Right lobe of liver (tissue), 6 donors: Measurements from ENCODE around the gene FHL3. TPM values are rescaled to one million over a fixed set of nuclear protein-coding genes. Genes with fewer than 3 reads are reported as not detected.
"Not testable (repeated sequence)": the region's sequence is repeated elsewhere in the genome, so short reads cannot be mapped to it uniquely, and the experiment has no call there.

Source experiments
- ATAC-seq, 4 donors: fragments of 200-7000 bp; cut with Tn5 transposase; one replicate each; pipeline ENCODE4 v1.9.1; 2020; ENCODE audit warnings: mild to moderate bottlenecking in 4 of 4, moderate library complexity in 4 of 4
- DNase-seq, 3 donors: peaks; one replicate each; pipeline ENCODE4 v3.0.0-alpha.2; 2020
- H3K27ac ChIP-seq, 3 donors: fragments of 200-600 bp; one replicate each; pipeline ENCODE4 v1.8.0; 2022
- H3K27me3 ChIP-seq, 2 donors: fragments of 200-600 bp; one replicate each; pipeline ENCODE4 v1.8.0; 2022
- H3K36me3 ChIP-seq, 4 donors: fragments of 200-600 bp; sonication (generic) in 1 of 4; one replicate each; pipeline versions ENCODE4 v1.5.1 to v1.8.0; 2017 to 2022; ENCODE audit warnings: control low read depth in 1 of 4
- H3K4me1 ChIP-seq, 4 donors: fragments of 200-600 bp; sonication (generic) in 1 of 4; one replicate each; pipeline versions ENCODE4 v1.5.1 to v1.8.0; 2017 to 2022; ENCODE audit warnings: control low read depth in 1 of 4
- H3K4me3 ChIP-seq, 3 donors: fragments of 200-600 bp; one replicate each; pipeline ENCODE4 v1.8.0; 2022
- H3K9me3 ChIP-seq, 4 donors: fragments of 200-600 bp; sonication (generic) in 1 of 4; one replicate each; pipeline versions ENCODE4 v1.5.1 to v1.8.0; 2017 to 2022; ENCODE audit warnings: control low read depth in 1 of 4
- POLR2A ChIP-seq: fragments of 450-650 bp; IDR thresholded peaks from one replicate; pipeline ENCODE4 v1.6.1; 2017; ENCODE audit warnings: antibody characterized with exemption, mild to moderate bottlenecking
- WGBS: methylation state at CpG from one replicate; pipeline ENCODE4 v1.1.6; 2018; ENCODE audit warnings: low coverage, low lambda C conversion rate; ENCODE audit not compliant: insufficient coverage; ENCODE audit errors: missing lambda C conversion rate; 5-methylcytosine and 5-hydroxymethylcytosine counted together
- intact Hi-C, 2 donors: fragments of 100-400 bp; cut with DNase I; formaldehyde crosslinking; loops; one replicate each; pipeline versions ENCODE4 v1.11.2 to v1.14.1; 2022
- total RNA-seq, 6 experiments: library from RNA; depleted of rRNA in 2 of 6; stranded (reverse); fragments of >200 nt in 2 of 6; fragmentation: NEBNext Ultra II Directional in 3 of 6; extraction: Animal tissue kit (Norgen Biotek cat#: 25700) in 3 of 6; gene quantifications; one replicate each; pipeline versions ENCODE4 v1.1.0 to v1.2.4, GENCODE V29; 2016 to 2023
- TF ChIP-seq, protein P1 (sequence below), 4 donors: fragments of 200-600 bp in 3 of 4; fragments of 450-650 bp in 1 of 4; IDR thresholded peaks; one replicate each; pipeline versions ENCODE4 v1.5.1 to v1.8.0; 2016 to 2022; ENCODE audit warnings: antibody characterized with exemption in 4 of 4, mild to moderate bottlenecking in 2 of 4
- donor health status: DM: no; HTN: yes; CAD: no.
- donor health status: DM: no; HTN: no; CAD: no.
- donor health status: DM: no; HTN: no; CAD: no.
- donor health status: DM: no; HTN: yes; CAD: no.
- donor health status: DM: no; HTN: yes; CAD: no.

FHL3 gene
- total RNA-seq, 6 experiments from 2014 or later = 1.3 to 7.1 (median 4.4) TPM

DNA sequence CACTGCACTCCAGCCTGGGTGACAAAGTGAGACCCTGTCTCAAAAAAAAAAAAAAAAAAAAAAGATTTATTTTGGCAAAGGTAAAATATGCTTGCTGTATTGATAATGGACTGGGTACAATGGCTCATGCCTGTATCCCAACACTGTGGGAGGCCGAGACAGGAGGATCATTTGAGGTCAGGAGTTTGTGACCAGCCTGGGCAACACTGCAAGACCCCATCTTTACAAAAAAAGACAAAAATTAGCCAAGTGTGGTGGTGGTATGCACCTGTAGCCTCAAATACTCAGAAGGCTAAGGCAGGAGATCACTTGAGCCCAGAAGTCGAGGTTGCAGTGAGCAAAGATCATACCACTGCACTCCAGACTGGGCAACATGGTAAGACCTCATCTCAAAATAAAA is 21.8 kb downstream of the FHL3 start:
- peaks cover 0 to 10% (median 2%) of the 10 kb centered on the region in 4 donors for H3K4me1 ChIP-seq
- TF ChIP-seq POLR2A = no peak
- no peaks in the 10 kb centered on the region for H3K9me3 ChIP-seq
- ATAC-seq (no peak), DNase-seq (no peak)
- no peaks in the 10 kb centered on the region for H3K27me3 ChIP-seq
- intact Hi-C loops = no loop called here
- H3K4me3 ChIP-seq = no peak overlapping the region
- peaks cover 12 to 92% (median 48%) of the 10 kb centered on the region in 4 donors for H3K36me3 ChIP-seq
- no peak overlapping the region for H3K27ac ChIP-seq
- 91% methylated on average over 2 of the region's 2 CpGs for WGBS

DNA sequence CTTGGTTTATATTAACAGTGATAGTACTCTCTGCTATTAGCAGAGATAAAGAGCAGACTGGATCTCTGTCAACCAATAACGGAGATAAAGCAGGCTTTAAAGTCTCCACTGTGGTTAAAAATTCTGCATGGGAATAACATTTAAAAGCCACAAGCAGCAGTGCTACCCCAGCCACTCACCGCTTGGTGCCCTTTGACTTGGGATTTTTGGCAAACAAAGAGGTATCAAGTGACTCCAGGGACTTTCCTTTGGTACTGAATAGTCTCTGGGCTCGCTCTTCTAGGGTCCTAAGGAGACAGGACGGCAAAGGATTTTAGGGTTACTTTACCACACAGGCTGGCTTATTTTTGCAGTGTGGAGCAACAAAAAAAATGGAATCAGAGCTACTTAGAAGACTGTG is 26.8 kb downstream of the FHL3 start:
- Histone ChIP-seq H3K27me3 (no peaks in the 10 kb centered on the region), H3K36me3 (peaks cover 12 to 91% (median 48%) of the 10 kb centered on the region in 4 donors), H3K4me3 (no peak overlapping the region), H3K9me3 (no peaks in the 10 kb centered on the region), H3K27ac (no peak overlapping the region), H3K4me1 (no peaks in the 10 kb centered on the region)
- DNase-seq (no peak), ATAC-seq (peak in 2 of 4 donors; percentile 35 to 85)
- TF ChIP-seq, protein P1, sequence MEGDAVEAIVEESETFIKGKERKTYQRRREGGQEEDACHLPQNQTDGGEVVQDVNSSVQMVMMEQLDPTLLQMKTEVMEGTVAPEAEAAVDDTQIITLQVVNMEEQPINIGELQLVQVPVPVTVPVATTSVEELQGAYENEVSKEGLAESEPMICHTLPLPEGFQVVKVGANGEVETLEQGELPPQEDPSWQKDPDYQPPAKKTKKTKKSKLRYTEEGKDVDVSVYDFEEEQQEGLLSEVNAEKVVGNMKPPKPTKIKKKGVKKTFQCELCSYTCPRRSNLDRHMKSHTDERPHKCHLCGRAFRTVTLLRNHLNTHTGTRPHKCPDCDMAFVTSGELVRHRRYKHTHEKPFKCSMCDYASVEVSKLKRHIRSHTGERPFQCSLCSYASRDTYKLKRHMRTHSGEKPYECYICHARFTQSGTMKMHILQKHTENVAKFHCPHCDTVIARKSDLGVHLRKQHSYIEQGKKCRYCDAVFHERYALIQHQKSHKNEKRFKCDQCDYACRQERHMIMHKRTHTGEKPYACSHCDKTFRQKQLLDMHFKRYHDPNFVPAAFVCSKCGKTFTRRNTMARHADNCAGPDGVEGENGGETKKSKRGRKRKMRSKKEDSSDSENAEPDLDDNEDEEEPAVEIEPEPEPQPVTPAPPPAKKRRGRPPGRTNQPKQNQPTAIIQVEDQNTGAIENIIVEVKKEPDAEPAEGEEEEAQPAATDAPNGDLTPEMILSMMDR (IDR thresholded peaks at IDR 0.05) = no peak
- no peak for TF ChIP-seq POLR2A
- intact Hi-C loops = loop anchor here in 1 of 2 donors (5.0 kb wide), 1 partner anchor 106 kb away; no protein-coding TSS in a partner anchor
- WGBS = 43% methylated on average over 4 of the region's 4 CpGs

DNA sequence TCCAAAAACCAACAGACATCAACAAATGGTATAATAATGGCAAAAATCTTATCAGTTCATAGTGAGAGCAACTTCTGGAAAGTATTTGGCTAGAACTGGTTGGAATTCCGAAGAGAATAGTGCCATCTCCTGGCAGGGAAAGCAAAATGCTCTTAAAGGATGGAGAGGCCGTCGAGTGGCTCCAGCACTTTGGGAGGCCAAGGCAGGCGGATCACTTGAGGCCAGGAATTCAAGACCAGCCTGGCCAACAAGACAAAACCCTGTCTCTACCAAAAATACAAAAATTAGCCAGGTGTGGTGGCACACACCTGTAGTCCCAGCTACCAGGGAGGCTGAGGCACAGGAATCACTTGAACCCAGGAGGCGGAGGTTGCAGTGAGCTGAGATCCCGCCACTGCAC is 30.2 kb downstream of the FHL3 start:
- DNase-seq, H3K4me3 ChIP-seq, H3K9me3 ChIP-seq, H3K27me3 ChIP-seq, H3K27ac ChIP-seq, H3K4me1 ChIP-seq: not testable (repeated sequence)
- intact Hi-C loops = loop anchor here in 1 of 2 donors (5.0 kb wide), 1 partner anchor 103 kb away; no protein-coding TSS in a partner anchor
- 31% methylated on average over 4 of the region's 6 CpGs for WGBS
- TF ChIP-seq, protein P1 (IDR thresholded peaks at IDR 0.05) = peak; percentile 48 to 71 (median 60)
- ATAC-seq = peak; percentile 77 to 89 (median 82)
- peaks cover 0 to 69% (median 32%) of the 10 kb centered on the region in 4 donors for H3K36me3 ChIP-seq

DNA sequence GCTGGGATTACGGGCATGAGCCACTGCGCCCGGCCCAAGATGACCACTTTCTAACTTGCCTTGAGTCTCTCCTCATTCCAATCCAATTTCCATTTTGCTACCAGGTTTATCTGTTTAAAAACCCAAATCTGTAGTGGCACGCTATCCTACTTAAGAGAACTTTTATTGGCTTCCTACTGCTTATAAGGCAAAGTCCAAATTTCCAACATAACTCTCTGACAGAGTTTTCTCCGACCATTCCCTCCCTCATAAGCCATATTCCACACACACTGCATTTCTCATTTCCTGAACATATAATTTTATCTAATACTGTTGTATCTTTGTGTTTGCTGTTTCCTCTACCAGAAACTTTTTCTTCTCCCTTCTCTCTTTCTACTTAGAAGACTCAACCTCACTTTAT is 30.7 kb downstream of the FHL3 start:
- intact Hi-C loops = no loop called here
- Histone ChIP-seq H3K27ac (no peak overlapping the region), H3K4me1 (no peaks in the 10 kb centered on the region), H3K27me3 (no peaks in the 10 kb centered on the region), H3K4me3 (no peak overlapping the region), H3K9me3 (no peaks in the 10 kb centered on the region), H3K36me3 (peaks cover 0 to 69% (median 29%) of the 10 kb centered on the region in 4 donors)
- DNase-seq = no peak
- 86% methylated on average over 3 of the region's 5 CpGs for WGBS
- no peak for TF ChIP-seq POLR2A
- TF ChIP-seq, protein P1 (IDR thresholded peaks at IDR 0.05) = no peak
- ATAC-seq = no peak

DNA sequence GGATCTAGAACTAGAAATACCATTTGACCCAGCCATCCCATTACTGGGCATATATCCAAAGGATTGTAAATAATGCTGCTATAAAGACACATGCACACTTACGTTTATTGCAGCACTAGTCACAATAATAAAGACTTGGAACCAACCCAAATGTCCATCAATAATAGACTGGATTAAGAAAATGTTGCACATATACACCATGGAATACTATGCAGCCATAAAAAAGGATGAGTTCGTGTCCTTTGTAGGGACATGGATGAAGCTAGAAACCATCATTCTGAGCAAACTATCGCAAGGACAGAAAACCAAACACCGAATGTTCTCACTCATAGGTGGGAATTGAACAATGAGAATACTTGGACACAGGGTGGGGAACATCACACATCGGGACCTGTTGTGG is 31.6 kb downstream of the FHL3 start:
- WGBS = 87% methylated on average over 5 of the region's 5 CpGs
- H3K4me1 ChIP-seq, intact Hi-C loops, H3K27ac ChIP-seq, H3K27me3 ChIP-seq, ATAC-seq, H3K4me3 ChIP-seq, DNase-seq, H3K9me3 ChIP-seq: not testable (repeated sequence)
- peaks cover 0 to 69% (median 30%) of the 10 kb centered on the region in 4 donors for H3K36me3 ChIP-seq
